NCI-H510A (cell line): Measurements from ENCODE around the gene ASB9.
"Not testable (repeated sequence)": the region's sequence is repeated elsewhere in the genome, so short reads cannot be mapped to it uniquely, and the experiment has no call there.

ENCODE experiments used
- DNase-seq: peaks from one replicate; lab custom pipeline; 2025; lab: John Stamatoyannopoulos, UW

The ASB9 gene

GRCh38 chrX:15241301-15241700 lies 28.6 kb downstream of the ASB9 start:
- DNase-seq, result no peak

- DNase-seq, result no peak
These were observed 29.5 kb downstream of the ASB9 start for GRCh38 chrX:15240414-15240813.

GRCh38 chrX:15236146-15236545 lies 33.7 kb downstream of the ASB9 start:
- DNase-seq, result no peak

- DNase-seq, result no peak
These were observed 34.9 kb downstream of the ASB9 start for GRCh38 chrX:15235001-15235400.

GRCh38 chrX:15233416-15234015 lies 36.4 kb downstream of the ASB9 start:
- no peak for DNase-seq

GRCh38 chrX:15224747-15225146 lies 45.1 kb downstream of the ASB9 start:
- no peak for DNase-seq

- DNase-seq, result no peak
These were observed 48.6 kb downstream of the ASB9 start for GRCh38 chrX:15221321-15221720.

GRCh38 chrX:15217161-15217560 lies 52.7 kb downstream of the ASB9 start:
- no peak for DNase-seq

GRCh38 chrX:15216280-15216679 lies 53.6 kb downstream of the ASB9 start:
- DNase-seq, result no peak

- DNase-seq, result no peak
These were observed 54.5 kb downstream of the ASB9 start for GRCh38 chrX:15215366-15215765.

GRCh38 chrX:15214588-15214987 lies 55.3 kb downstream of the ASB9 start:
- no peak for DNase-seq

GRCh38 chrX:15209096-15209495 lies 60.8 kb downstream of the ASB9 start:
- DNase-seq, result no peak

- no peak for DNase-seq
These were observed 61.9 kb downstream of the ASB9 start for GRCh38 chrX:15207994-15208393.

- no peak for DNase-seq
These were observed 62.5 kb downstream of the ASB9 start for GRCh38 chrX:15207384-15207783.

- peak; percentile 0 for DNase-seq
These were observed 63.6 kb downstream of the ASB9 start for GRCh38 chrX:15206306-15206705.

- DNase-seq, result no peak
These were observed 65.6 kb downstream of the ASB9 start for GRCh38 chrX:15204130-15204751.

GRCh38 chrX:15203694-15204093 lies 66.2 kb downstream of the ASB9 start:
- no peak for DNase-seq

GRCh38 chrX:15202454-15203177 lies 67.3 kb downstream of the ASB9 start:
- no peak for DNase-seq

GRCh38 chrX:15200871-15201270 lies 69.0 kb downstream of the ASB9 start:
- no peak for DNase-seq

GRCh38 chrX:15198608-15199202 lies 71.2 kb downstream of the ASB9 start:
- not testable (repeated sequence) for DNase-seq

- no peak for DNase-seq
These were observed 75.7 kb downstream of the ASB9 start for GRCh38 chrX:15194146-15194545.
